HepG2 (cell line): ENCODE data around the gene KIRREL3. TPM values are rescaled to one million over a fixed set of nuclear protein-coding genes. Genes with fewer than 3 reads are reported as not detected.

ENCODE experiments used
- ATAC-seq: fragments of 200-7000 bp; cut with Tn5 transposase; 3 replicates; pipeline ENCODE4 v1.9.1; 2020; ENCODE audit warnings: mild to moderate bottlenecking, moderate library complexity
- BruUV-seq: library from RNA; stranded (reverse); fragments of 400-500 nt; replicated peaks from 2 replicates; lab custom pipeline; 2021; lab: Mats Ljungman, UMichigan
- CTCF ChIA-PET: fragments of 300-600 bp; formaldehyde crosslinking; extraction: SDS; loops from one replicate; lab custom pipeline; 2021; ENCODE audit warnings: low total read pairs, inconsistent platforms, low intra/inter-chr PET ratio; lab: Yijun Ruan, JAX
- POLR2A ChIA-PET: fragments of 350-600 bp; sonication (Branson Sonifier 250); formaldehyde crosslinking; loops from one replicate; lab custom pipeline; 2020; ENCODE audit warnings: antibody characterized with exemption, inconsistent platforms; lab: Yijun Ruan, JAX
- DNase-seq: peaks from one replicate; pipeline ENCODE4 v3.0.0-alpha.2; 2015; ENCODE audit warnings: low spot score
- FAIRE-seq: peaks from 3 replicates; lab custom pipeline; 2011; peaks lifted over from hg19 to GRCh38; lab: Jason Lieb, UNC
- H2AFZ ChIP-seq: one replicate; pipeline ENCODE4 v1.6.1; 2011; ENCODE audit warnings: low read length, inconsistent platforms
- H3K27ac ChIP-seq: fragments of 300-600 bp; 3 replicates; pipeline ENCODE4 v1.8.0; 2011; ENCODE audit warnings: mixed run types, mild to moderate bottlenecking, mixed read lengths, low read length, inconsistent platforms; ENCODE audit not compliant: insufficient read depth; ENCODE audit errors: extremely low read length
- H3K27me3 ChIP-seq, 2 experiments: fragments of 200-600 bp in 1 of 2; 2 replicates in 1 of 2; 3 replicates in 1 of 2; pipeline versions ENCODE4 v1.6.0 to v1.8.0; 2011; ENCODE audit warnings: low read length in 2 of 2, mild to moderate bottlenecking in 2 of 2, moderate library complexity in 2 of 2, inconsistent platforms in 1 of 2; ENCODE audit not compliant: insufficient read depth in 2 of 2, control insufficient read depth in 1 of 2
- H3K36me3 ChIP-seq, 2 experiments: fragments of 200-600 bp in 1 of 2; replicated peaks in 1 of 2; 2 replicates in 1 of 2; 3 replicates in 1 of 2; pipeline versions ENCODE4 v1.5.1 to v1.8.0; 2011; ENCODE audit warnings: low read length in 2 of 2, inconsistent platforms in 1 of 2; ENCODE audit not compliant: insufficient read depth in 2 of 2, control insufficient read depth in 1 of 2
- H3K4me1 ChIP-seq: 2 replicates; pipeline ENCODE4 v1.5.1; 2012; ENCODE audit warnings: low read length, inconsistent platforms; ENCODE audit not compliant: insufficient read depth
- H3K4me2 ChIP-seq: 2 replicates; pipeline ENCODE4 v1.6.0; 2011; ENCODE audit warnings: low read depth, low read length, inconsistent platforms
- H3K4me3 ChIP-seq, 3 experiments: fragments of 200-600 bp in 1 of 3; sonication (generic), shearing (Covaris generic) in 1 of 3; replicated peaks in 1 of 3; 2 replicates each; pipeline ENCODE4 v1.5.1; 2011 to 2016; ENCODE audit warnings: low read length in 3 of 3, inconsistent platforms in 2 of 3, low read depth in 2 of 3, mild to moderate bottlenecking in 2 of 3, control low read depth in 1 of 3, mixed read lengths in 1 of 3; ENCODE audit not compliant: insufficient read depth in 1 of 3
- H3K79me2 ChIP-seq: one replicate; pipeline ENCODE4 v1.6.1; 2011; ENCODE audit warnings: low read length, inconsistent platforms; ENCODE audit not compliant: insufficient read depth
- H3K9ac ChIP-seq: 2 replicates; pipeline ENCODE4 v1.6.0; 2011; ENCODE audit warnings: mild to moderate bottlenecking, low read depth, low read length, inconsistent platforms; ENCODE audit not compliant: insufficient read depth
- H3K9me3 ChIP-seq: 2 replicates; pipeline ENCODE4 v1.5.1; 2012; ENCODE audit warnings: mild to moderate bottlenecking, low read length
- H4K20me1 ChIP-seq: 2 replicates; pipeline ENCODE4 v1.6.0; 2011; ENCODE audit warnings: inconsistent platforms, mild to moderate bottlenecking, low read length, moderate library complexity; ENCODE audit not compliant: insufficient read depth
- IRF2 ChIP-seq: IDR thresholded peaks from 2 replicates; pipeline ENCODE4 v1.6.1; 2018; ENCODE audit warnings: missing genetic modification reagents, missing compliant biosample characterization
- MAFG ChIP-seq: sonication (generic); formaldehyde crosslinking; IDR thresholded peaks from 2 replicates; pipeline ENCODE4 v1.5.1; 2020; ENCODE audit warnings: mild to moderate bottlenecking, missing genetic modification reagents
- NR2F2 ChIP-seq: IDR thresholded peaks from 2 replicates; pipeline ENCODE4 v1.6.1; 2012; ENCODE audit warnings: low read depth, inconsistent platforms, borderline replicate concordance
- NR3C1 ChIP-seq: sonication (generic); formaldehyde crosslinking; IDR thresholded peaks from 2 replicates; pipeline ENCODE4 v1.4.0; 2020; ENCODE audit warnings: missing genetic modification reagents
- RORA ChIP-seq: sonication (generic); formaldehyde crosslinking; IDR thresholded peaks from 2 replicates; pipeline ENCODE4 v1.5.0; 2020; ENCODE audit warnings: mild to moderate bottlenecking, missing genetic modification reagents, moderate library complexity
- YEATS4 ChIP-seq: sonication (generic); formaldehyde crosslinking; IDR thresholded peaks from 2 replicates; pipeline ENCODE4 v1.4.0; 2020; ENCODE audit warnings: missing genetic modification reagents, borderline replicate concordance
- ZBTB21 ChIP-seq: sonication (generic); formaldehyde crosslinking; IDR thresholded peaks from 2 replicates; pipeline ENCODE4 v1.4.0; 2020; ENCODE audit warnings: missing genetic modification reagents
- ZFP37 ChIP-seq: sonication (generic); formaldehyde crosslinking; IDR thresholded peaks from 2 replicates; pipeline ENCODE4 v1.4.0; 2020; ENCODE audit warnings: missing genetic modification reagents, borderline replicate concordance
- ZNF17 ChIP-seq: sonication (generic); formaldehyde crosslinking; IDR thresholded peaks from 2 replicates; pipeline ENCODE4 v1.5.0; 2020; ENCODE audit warnings: mild to moderate bottlenecking, missing genetic modification reagents
- ZNF333 ChIP-seq: sonication (generic); formaldehyde crosslinking; IDR thresholded peaks from 2 replicates; pipeline ENCODE4 v1.4.0; 2020; ENCODE audit warnings: mild to moderate bottlenecking, missing genetic modification reagents, borderline replicate concordance
- ZNF33A ChIP-seq: sonication (generic); formaldehyde crosslinking; IDR thresholded peaks from 2 replicates; pipeline ENCODE4 v1.5.1; 2020; ENCODE audit warnings: missing genetic modification reagents, mild to moderate bottlenecking, moderate library complexity, borderline replicate concordance
- WGBS: methylation state at CpG from one replicate; pipeline ENCODE4 v1.1.6; 2017; ENCODE audit warnings: low lambda C conversion rate; 5-methylcytosine and 5-hydroxymethylcytosine counted together
- in situ Hi-C: cut with HindIII; loops from 2 replicates; pipeline ENCODE4 v1.10.0; 2017; ENCODE audit warnings: low pct_unique_long_range_greater_than_20kb; ENCODE audit not compliant: extremely low pct_ligation_motif_present
- intact Hi-C: fragments of 100-400 bp; cut with micrococcal nuclease; formaldehyde crosslinking; loops from one replicate; pipeline ENCODE4 v1.10.0; 2022; ENCODE audit not compliant: unreplicated experiment
- polyA plus RNA-seq, 8 experiments: library from polyadenylated mRNA; depleted of rRNA in 3 of 8; stranded (reverse) in 7 of 8; unstranded in 1 of 8; fragments of >200 nt; fragmentation: Illumina TruSeq in 4 of 8; extraction: Trizol in 4 of 8; gene quantifications; 2 replicates each; pipeline versions ENCODE4 v1.2.1 to v1.2.3, GENCODE V29; 2011 to 2016; ENCODE audit warnings: low read depth in 4 of 8, missing spikeins in 1 of 8, mixed read lengths in 1 of 8; ENCODE audit not compliant: insufficient read depth in 1 of 8
- total RNA-seq, 5 experiments: library from RNA; depleted of rRNA; stranded (reverse); fragments of >200 nt; fragmentation: Illumina TruSeq; extraction: Trizol; gene quantifications; 2 replicates each; pipeline ENCODE4 v1.2.3, GENCODE V29; 2016; ENCODE audit warnings: low read depth in 1 of 5
- TF ChIP-seq, protein P1 (sequence below): sonication (generic); formaldehyde crosslinking; IDR thresholded peaks from 2 replicates; pipeline ENCODE4 v1.5.0; 2020; ENCODE audit warnings: mild to moderate bottlenecking, missing genetic modification reagents
- TF ChIP-seq, protein P2 (sequence below): sonication (generic); formaldehyde crosslinking; IDR thresholded peaks from 2 replicates; pipeline ENCODE4 v1.4.0; 2020; ENCODE audit warnings: mild to moderate bottlenecking, missing genetic modification reagents
- TF ChIP-seq, protein P3 (sequence below): sonication (generic); formaldehyde crosslinking; IDR thresholded peaks from 2 replicates; pipeline ENCODE4 v1.4.0; 2020; ENCODE audit warnings: missing genetic modification reagents
- TF ChIP-seq, protein P4 (sequence below): sonication (generic); formaldehyde crosslinking; IDR thresholded peaks from 2 replicates; pipeline ENCODE4 v1.5.0; 2020; ENCODE audit warnings: missing genetic modification reagents, mild to moderate bottlenecking, borderline replicate concordance
- TF ChIP-seq, protein P5 (sequence below): sonication (generic); IDR thresholded peaks from 2 replicates; pipeline ENCODE4 v1.6.1; 2016; ENCODE audit warnings: low read depth, borderline replicate concordance

The KIRREL3 gene
- total and polyA plus RNA-seq, 2 of the 13 experiments (the other 11 are each of a cell fraction or from before 2014, with no cell fraction given), result not detected

DNA sequence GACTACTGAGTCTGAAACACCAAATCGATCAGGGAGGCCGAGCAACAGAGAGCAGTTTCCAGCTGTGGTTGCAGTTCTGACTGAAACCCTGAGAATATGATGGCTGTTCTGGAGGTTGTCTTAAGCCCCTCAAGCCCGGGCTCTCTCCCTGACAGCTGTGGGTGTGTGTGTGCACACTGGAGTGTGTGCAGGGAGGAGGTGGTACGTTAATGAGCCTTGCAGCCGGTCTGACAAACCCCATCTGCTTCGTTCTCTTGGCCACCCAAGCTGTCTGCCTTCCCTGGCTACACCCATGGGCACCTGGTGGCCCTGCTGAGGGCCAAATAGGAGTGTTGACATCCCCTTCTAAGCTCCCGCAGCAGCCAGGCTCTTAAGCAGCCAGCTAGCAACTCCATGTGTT is 189.8 kb downstream of the KIRREL3 start:
- H3K4me2 ChIP-seq, result no peak overlapping the region
- DNase-seq (no peak), ATAC-seq (no peak), FAIRE-seq (no peak)
- ChIA-PET POLR2A (no interaction called here), CTCF (no interaction called here)
- BruUV-seq, result no TSS peak
- peaks cover 0 to 34% of the 10 kb centered on the region in 2 experiments; a peak in 2 of 5 replicates for H3K27me3 ChIP-seq
- H3K79me2 ChIP-seq, result no peaks in the 10 kb centered on the region
- 4% methylated on average over 3 of the region's 7 CpGs for WGBS
- no peaks in the 10 kb centered on the region for H3K9me3 ChIP-seq
- H3K36me3 ChIP-seq, result no peaks in the 10 kb centered on the region
- in situ Hi-C loops, result no loop called here
- H3K4me3 ChIP-seq, result no peak overlapping the region
- TF ChIP-seq ZNF33A (CRISPR knock-in tag) (no peak), RORA (CRISPR knock-in tag) (no peak), ZFP37 (no peak), NR2F2 (no peak), NR3C1 (CRISPR knock-in tag) (no peak), ZNF17 (CRISPR knock-in tag) (no peak), MAFG (CRISPR knock-in tag) (no peak), ZNF333 (CRISPR knock-in tag) (no peak), IRF2 (CRISPR knock-in tag) (no peak), ZBTB21 (CRISPR knock-in tag) (no peak), YEATS4 (no peak)
- TF ChIP-seq, protein P1, sequence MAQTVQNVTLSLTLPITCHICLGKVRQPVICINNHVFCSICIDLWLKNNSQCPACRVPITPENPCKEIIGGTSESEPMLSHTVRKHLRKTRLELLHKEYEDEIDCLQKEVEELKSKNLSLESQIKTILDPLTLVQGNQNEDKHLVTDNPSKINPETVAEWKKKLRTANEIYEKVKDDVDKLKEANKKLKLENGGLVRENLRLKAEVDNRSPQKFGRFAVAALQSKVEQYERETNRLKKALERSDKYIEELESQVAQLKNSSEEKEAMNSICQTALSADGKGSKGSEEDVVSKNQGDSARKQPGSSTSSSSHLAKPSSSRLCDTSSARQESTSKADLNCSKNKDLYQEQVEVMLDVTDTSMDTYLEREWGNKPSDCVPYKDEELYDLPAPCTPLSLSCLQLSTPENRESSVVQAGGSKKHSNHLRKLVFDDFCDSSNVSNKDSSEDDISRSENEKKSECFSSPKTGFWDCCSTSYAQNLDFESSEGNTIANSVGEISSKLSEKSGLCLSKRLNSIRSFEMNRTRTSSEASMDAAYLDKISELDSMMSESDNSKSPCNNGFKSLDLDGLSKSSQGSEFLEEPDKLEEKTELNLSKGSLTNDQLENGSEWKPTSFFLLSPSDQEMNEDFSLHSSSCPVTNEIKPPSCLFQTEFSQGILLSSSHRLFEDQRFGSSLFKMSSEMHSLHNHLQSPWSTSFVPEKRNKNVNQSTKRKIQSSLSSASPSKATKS (CRISPR knock-in tag), result no peak
- TF ChIP-seq, protein P2, sequence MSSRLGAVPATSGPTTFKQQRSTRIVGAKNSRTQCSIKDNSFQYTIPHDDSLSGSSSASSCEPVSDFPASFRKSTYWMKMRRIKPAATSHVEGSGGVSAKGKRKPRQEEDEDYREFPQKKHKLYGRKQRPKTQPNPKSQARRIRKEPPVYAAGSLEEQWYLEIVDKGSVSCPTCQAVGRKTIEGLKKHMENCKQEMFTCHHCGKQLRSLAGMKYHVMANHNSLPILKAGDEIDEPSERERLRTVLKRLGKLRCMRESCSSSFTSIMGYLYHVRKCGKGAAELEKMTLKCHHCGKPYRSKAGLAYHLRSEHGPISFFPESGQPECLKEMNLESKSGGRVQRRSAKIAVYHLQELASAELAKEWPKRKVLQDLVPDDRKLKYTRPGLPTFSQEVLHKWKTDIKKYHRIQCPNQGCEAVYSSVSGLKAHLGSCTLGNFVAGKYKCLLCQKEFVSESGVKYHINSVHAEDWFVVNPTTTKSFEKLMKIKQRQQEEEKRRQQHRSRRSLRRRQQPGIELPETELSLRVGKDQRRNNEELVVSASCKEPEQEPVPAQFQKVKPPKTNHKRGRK (CRISPR knock-in tag), result no peak
- TF ChIP-seq, protein P3, sequence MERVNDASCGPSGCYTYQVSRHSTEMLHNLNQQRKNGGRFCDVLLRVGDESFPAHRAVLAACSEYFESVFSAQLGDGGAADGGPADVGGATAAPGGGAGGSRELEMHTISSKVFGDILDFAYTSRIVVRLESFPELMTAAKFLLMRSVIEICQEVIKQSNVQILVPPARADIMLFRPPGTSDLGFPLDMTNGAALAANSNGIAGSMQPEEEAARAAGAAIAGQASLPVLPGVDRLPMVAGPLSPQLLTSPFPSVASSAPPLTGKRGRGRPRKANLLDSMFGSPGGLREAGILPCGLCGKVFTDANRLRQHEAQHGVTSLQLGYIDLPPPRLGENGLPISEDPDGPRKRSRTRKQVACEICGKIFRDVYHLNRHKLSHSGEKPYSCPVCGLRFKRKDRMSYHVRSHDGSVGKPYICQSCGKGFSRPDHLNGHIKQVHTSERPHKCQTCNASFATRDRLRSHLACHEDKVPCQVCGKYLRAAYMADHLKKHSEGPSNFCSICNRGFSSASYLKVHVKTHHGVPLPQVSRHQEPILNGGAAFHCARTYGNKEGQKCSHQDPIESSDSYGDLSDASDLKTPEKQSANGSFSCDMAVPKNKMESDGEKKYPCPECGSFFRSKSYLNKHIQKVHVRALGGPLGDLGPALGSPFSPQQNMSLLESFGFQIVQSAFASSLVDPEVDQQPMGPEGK (CRISPR knock-in tag), result no peak
- TF ChIP-seq, protein P4, sequence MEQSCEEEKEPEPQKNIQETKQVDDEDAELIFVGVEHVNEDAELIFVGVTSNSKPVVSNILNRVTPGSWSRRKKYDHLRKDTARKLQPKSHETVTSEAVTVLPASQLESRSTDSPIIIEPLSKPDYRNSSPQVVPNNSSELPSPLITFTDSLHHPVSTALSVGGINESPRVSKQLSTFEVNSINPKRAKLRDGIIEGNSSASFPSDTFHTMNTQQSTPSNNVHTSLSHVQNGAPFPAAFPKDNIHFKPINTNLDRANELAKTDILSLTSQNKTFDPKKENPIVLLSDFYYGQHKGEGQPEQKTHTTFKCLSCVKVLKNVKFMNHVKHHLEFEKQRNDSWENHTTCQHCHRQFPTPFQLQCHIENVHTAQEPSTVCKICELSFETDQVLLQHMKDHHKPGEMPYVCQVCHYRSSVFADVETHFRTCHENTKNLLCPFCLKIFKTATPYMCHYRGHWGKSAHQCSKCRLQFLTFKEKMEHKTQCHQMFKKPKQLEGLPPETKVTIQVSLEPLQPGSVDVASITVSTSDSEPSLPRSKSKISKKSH (CRISPR knock-in tag), result no peak
- TF ChIP-seq, protein P5, sequence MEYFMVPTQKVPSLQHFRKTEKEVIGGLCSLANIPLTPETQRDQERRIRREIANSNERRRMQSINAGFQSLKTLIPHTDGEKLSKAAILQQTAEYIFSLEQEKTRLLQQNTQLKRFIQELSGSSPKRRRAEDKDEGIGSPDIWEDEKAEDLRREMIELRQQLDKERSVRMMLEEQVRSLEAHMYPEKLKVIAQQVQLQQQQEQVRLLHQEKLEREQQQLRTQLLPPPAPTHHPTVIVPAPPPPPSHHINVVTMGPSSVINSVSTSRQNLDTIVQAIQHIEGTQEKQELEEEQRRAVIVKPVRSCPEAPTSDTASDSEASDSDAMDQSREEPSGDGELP, result no peak
- no peak overlapping the region for H3K9ac ChIP-seq
- H3K4me1 ChIP-seq, result no peaks in the 10 kb centered on the region
- intact Hi-C loops, result no loop called here
- no peak overlapping the region for H3K27ac ChIP-seq
- no peak overlapping the region for H2AFZ ChIP-seq
- no peaks in the 10 kb centered on the region for H4K20me1 ChIP-seq
